Measurements from ENCODE around the gene ZNF574. TPM values are rescaled to one million over a fixed set of nuclear protein-coding genes. Genes with fewer than 3 reads are reported as not detected.

ZNF574 gene
- total and polyA plus RNA-seq, 12 donors = 2.7 to 16.9 (median 11.4) TPM

- H3K27me3 ChIP-seq = no peaks in the 10 kb centered on the region
- H3K27ac ChIP-seq = no peak overlapping the region
- 45 to 77% (median 52%) methylated on average over 7 of the region's 7 CpGs for WGBS, 4 donors
- TF ChIP-seq POLR2A (IDR thresholded peaks at IDR 0.05) (no peak), CTCF (IDR thresholded peaks at IDR 0.05) (no peak)
- no peaks in the 10 kb centered on the region for H3K4me1 ChIP-seq (replicated peaks in 1 of 2)
- no peaks in the 10 kb centered on the region for H3K9me3 ChIP-seq (replicated peaks in 1 of 3)
- intact Hi-C loops (cut with DNase I) = no loop called here
- H3K36me3 ChIP-seq (replicated peaks in 1 of 2) = no peaks in the 10 kb centered on the region
- no peak for DNase-seq
- H3K4me3 ChIP-seq = no peak overlapping the region
These were observed 38.4 kb downstream of the ZNF574 start for GRCh38 chr19:42114412-42114811.

- DNase-seq = no peak
- H3K9me3 ChIP-seq (replicated peaks in 1 of 3) = no peaks in the 10 kb centered on the region
- TF ChIP-seq POLR2A (IDR thresholded peaks at IDR 0.05) = no peak
- TF ChIP-seq CTCF (IDR thresholded peaks at IDR 0.05) = no peak
- H3K4me1 ChIP-seq (replicated peaks in 1 of 2) = no peaks in the 10 kb centered on the region
- H3K36me3 ChIP-seq (replicated peaks in 1 of 2) = no peaks in the 10 kb centered on the region
- 50 to 68% (median 62%) methylated on average over 4 of the region's 4 CpGs for WGBS, 4 donors
- intact Hi-C loops (cut with DNase I) = no loop called here
- no peak overlapping the region for H3K4me3 ChIP-seq
- H3K27me3 ChIP-seq = no peaks in the 10 kb centered on the region
- H3K27ac ChIP-seq = no peak overlapping the region
These were observed 39.3 kb downstream of the ZNF574 start for GRCh38 chr19:42115219-42115618.

- intact Hi-C loops (cut with DNase I) = no loop called here
- no peaks in the 10 kb centered on the region for H3K9me3 ChIP-seq (replicated peaks in 1 of 3)
- H3K4me1 ChIP-seq (replicated peaks in 1 of 2) = no peaks in the 10 kb centered on the region
- H3K4me3 ChIP-seq = no peak overlapping the region
- 76 to 89% (median 85%) methylated on average over 4 of the region's 4 CpGs for WGBS, 4 donors
- no peak for DNase-seq
- H3K36me3 ChIP-seq (replicated peaks in 1 of 2) = no peaks in the 10 kb centered on the region
- H3K27me3 ChIP-seq = no peaks in the 10 kb centered on the region
- TF ChIP-seq POLR2A (IDR thresholded peaks at IDR 0.05) = no peak
- TF ChIP-seq CTCF (IDR thresholded peaks at IDR 0.05) = no peak
- H3K27ac ChIP-seq = no peak overlapping the region
These were observed 39.7 kb downstream of the ZNF574 start for GRCh38 chr19:42115705-42116104.

GRCh38 chr19:42116308-42117075, 40.5 kb downstream of the ZNF574 start:
- no peaks in the 10 kb centered on the region for H3K27me3 ChIP-seq
- 86 to 92% (median 89%) methylated on average over 20 of the region's 20 CpGs for WGBS, 4 donors
- no peaks in the 10 kb centered on the region for H3K36me3 ChIP-seq (replicated peaks in 1 of 2)
- no peak for TF ChIP-seq POLR2A (IDR thresholded peaks at IDR 0.05)
- no peak for TF ChIP-seq CTCF (IDR thresholded peaks at IDR 0.05)
- H3K4me1 ChIP-seq (replicated peaks in 1 of 2) = no peaks in the 10 kb centered on the region
- H3K9me3 ChIP-seq (replicated peaks in 1 of 3) = no peaks in the 10 kb centered on the region
- DNase-seq = no peak
- no peak overlapping the region for H3K27ac ChIP-seq
- intact Hi-C loops (cut with DNase I) = no loop called here
- no peak overlapping the region for H3K4me3 ChIP-seq

All from adrenal gland (tissue), 12 donors.